IgD-negative memory B cell (primary cell): ENCODE measurements around the gene COPS2. TPM values are rescaled to one million over a fixed set of nuclear protein-coding genes. Genes with fewer than 3 reads are reported as not detected.
A peak's percentile ranks its signal among the peaks of the same experiment; 100 is the strongest.
"Not testable (repeated sequence)": the region's sequence is repeated elsewhere in the genome, so short reads cannot be mapped to it uniquely, and the experiment has no call there.

Experiments used
- H3K27ac Mint-ChIP-seq, 3 donors: one replicate each; pipeline ENCODE4 v1.8.0; 2020 to 2022; ENCODE audit warnings: mild to moderate bottlenecking in 3 of 3, mixed read lengths in 3 of 3, moderate library complexity in 1 of 3
- H3K27me3 Mint-ChIP-seq: one replicate; pipeline ENCODE4 v1.8.0; 2021; ENCODE audit warnings: mixed read lengths
- H3K36me3 Mint-ChIP-seq: one replicate; pipeline ENCODE4 v1.8.0; 2020; ENCODE audit warnings: mild to moderate bottlenecking, mixed read lengths
- H3K4me1 Mint-ChIP-seq, 3 donors: one replicate each; pipeline ENCODE4 v1.8.0; 2020 to 2022; ENCODE audit warnings: mixed read lengths in 3 of 3, mild to moderate bottlenecking in 1 of 3
- H3K4me3 Mint-ChIP-seq, 4 donors: one replicate each; pipeline ENCODE4 v1.8.0; 2020 to 2022; ENCODE audit warnings: mild to moderate bottlenecking in 4 of 4, mixed read lengths in 4 of 4, moderate library complexity in 3 of 4
- H3K9me3 Mint-ChIP-seq, 3 donors: one replicate each; pipeline ENCODE4 v1.8.0; 2020 to 2021; ENCODE audit warnings: mixed read lengths in 3 of 3, mild to moderate bottlenecking in 1 of 3
- polyA plus RNA-seq: library from polyadenylated mRNA; unstranded; fragments of 300-500 nt; fragmentation: Illumina TruSeq; gene quantifications from one replicate; pipeline ENCODE4 v1.2.3, GENCODE V29; 2021

Gene COPS2
- 27.3 TPM for polyA plus RNA-seq

- peak within 1 kb of the TSS; percentile 92 to 100 (median 99) for H3K4me3 Mint-ChIP-seq
- peaks cover 21 to 31% (median 30%) of the 10 kb centered on the region in 3 donors for H3K4me1 Mint-ChIP-seq
- H3K27ac Mint-ChIP-seq: peak within 1 kb of the TSS; percentile 71 to 99 (median 92)
- H3K27me3 Mint-ChIP-seq: no peaks in the 10 kb centered on the region
- H3K9me3 Mint-ChIP-seq: no peaks in the 10 kb centered on the region
- peaks cover 6% of the 10 kb centered on the region for H3K36me3 Mint-ChIP-seq
These were observed at the start of gene COPS2 for GRCh38 chr15:49155110-49155833. COPS2 (minus strand) TSS chr15:49155599; CDS start chr15:49155578, 21 bp downstream.

- peaks cover 8 to 17% (median 10%) of the 10 kb centered on the region in 3 donors for H3K4me1 Mint-ChIP-seq
- H3K4me3 Mint-ChIP-seq: no peak overlapping the region
- H3K27ac Mint-ChIP-seq: no peak overlapping the region
- H3K9me3 Mint-ChIP-seq: peaks cover 1 to 7% (median 5%) of the 10 kb centered on the region in 3 donors
- H3K36me3 Mint-ChIP-seq: peaks cover 20% of the 10 kb centered on the region
- H3K27me3 Mint-ChIP-seq: no peaks in the 10 kb centered on the region
These were observed 44.9 kb upstream of the COPS2 start for GRCh38 chr15:49200347-49200746.

GRCh38 chr15:49199666-49200065 lies 44.3 kb upstream of the COPS2 start:
- Mint-ChIP-seq H3K36me3 (peaks cover 15% of the 10 kb centered on the region), H3K4me1 (peaks cover 8 to 17% (median 10%) of the 10 kb centered on the region in 3 donors), H3K9me3 (peaks cover 0 to under 1% (median 0%) of the 10 kb centered on the region in 3 donors), H3K27ac (no peak overlapping the region), H3K27me3 (no peaks in the 10 kb centered on the region), H3K4me3 (no peak overlapping the region)

GRCh38 chr15:49196856-49197255 lies 41.5 kb upstream of the COPS2 start:
- Mint-ChIP-seq H3K4me3 (no peak overlapping the region), H3K36me3 (peaks cover 12% of the 10 kb centered on the region), H3K27ac (no peak overlapping the region), H3K9me3 (no peaks in the 10 kb centered on the region), H3K4me1 (peaks cover 8 to 17% (median 12%) of the 10 kb centered on the region in 3 donors), H3K27me3 (no peaks in the 10 kb centered on the region)

GRCh38 chr15:49191892-49192291 lies 36.5 kb upstream of the COPS2 start:
- Mint-ChIP-seq H3K9me3 (no peaks in the 10 kb centered on the region), H3K4me3 (no peak overlapping the region), H3K4me1 (peaks cover 10 to 30% (median 29%) of the 10 kb centered on the region in 3 donors), H3K27me3 (no peaks in the 10 kb centered on the region), H3K27ac (no peak overlapping the region), H3K36me3 (peaks cover 10% of the 10 kb centered on the region)

GRCh38 chr15:49190586-49190985 lies 35.2 kb upstream of the COPS2 start:
- H3K4me1 Mint-ChIP-seq: peaks cover 13 to 29% (median 28%) of the 10 kb centered on the region in 3 donors
- no peaks in the 10 kb centered on the region for H3K27me3 Mint-ChIP-seq
- peak overlapping the region in 1 of 3 donors; percentile 30 for H3K27ac Mint-ChIP-seq
- H3K9me3 Mint-ChIP-seq: peaks cover 0 to 2% (median 2%) of the 10 kb centered on the region in 3 donors
- H3K36me3 Mint-ChIP-seq: peaks cover 9% of the 10 kb centered on the region
- no peak overlapping the region for H3K4me3 Mint-ChIP-seq

- H3K27ac Mint-ChIP-seq: no peak overlapping the region
- H3K27me3 Mint-ChIP-seq: no peaks in the 10 kb centered on the region
- H3K9me3 Mint-ChIP-seq: peaks cover 0 to 2% (median 2%) of the 10 kb centered on the region in 3 donors
- no peak overlapping the region for H3K4me3 Mint-ChIP-seq
- peaks cover 12% of the 10 kb centered on the region for H3K36me3 Mint-ChIP-seq
- peaks cover 15 to 29% (median 28%) of the 10 kb centered on the region in 3 donors for H3K4me1 Mint-ChIP-seq
These were observed 34.2 kb upstream of the COPS2 start for GRCh38 chr15:49189631-49190030.

GRCh38 chr15:49188933-49189332 lies 33.5 kb upstream of the COPS2 start:
- H3K27me3 Mint-ChIP-seq: no peaks in the 10 kb centered on the region
- H3K4me3 Mint-ChIP-seq: no peak overlapping the region
- no peak overlapping the region for H3K27ac Mint-ChIP-seq
- H3K36me3 Mint-ChIP-seq: peaks cover 16% of the 10 kb centered on the region
- H3K4me1 Mint-ChIP-seq: peaks cover 17 to 29% (median 29%) of the 10 kb centered on the region in 3 donors
- peaks cover 0 to 4% (median 2%) of the 10 kb centered on the region in 3 donors for H3K9me3 Mint-ChIP-seq

GRCh38 chr15:49187549-49188245 lies 32.3 kb upstream of the COPS2 start:
- peaks cover 0 to 4% (median 2%) of the 10 kb centered on the region in 3 donors for H3K9me3 Mint-ChIP-seq
- H3K4me1 Mint-ChIP-seq: peaks cover 17 to 29% (median 28%) of the 10 kb centered on the region in 3 donors
- H3K36me3 Mint-ChIP-seq: peaks cover 18% of the 10 kb centered on the region
- H3K4me3 Mint-ChIP-seq: no peak overlapping the region
- H3K27ac Mint-ChIP-seq: no peak overlapping the region
- no peaks in the 10 kb centered on the region for H3K27me3 Mint-ChIP-seq

GRCh38 chr15:49185473-49185872 lies 30.1 kb upstream of the COPS2 start:
- H3K4me1 Mint-ChIP-seq: peaks cover 14 to 16% (median 15%) of the 10 kb centered on the region in 3 donors
- no peak overlapping the region for H3K27ac Mint-ChIP-seq
- H3K4me3 Mint-ChIP-seq: no peak overlapping the region

GRCh38 chr15:49183741-49184140 lies 28.3 kb upstream of the COPS2 start:
- H3K27me3 Mint-ChIP-seq, H3K9me3 Mint-ChIP-seq, H3K27ac Mint-ChIP-seq: not testable (repeated sequence)
- Mint-ChIP-seq H3K4me1 (peaks cover 8 to 10% (median 9%) of the 10 kb centered on the region in 3 donors), H3K4me3 (peak overlapping the region in 1 of 4 donors; percentile 17), H3K36me3 (peaks cover 15% of the 10 kb centered on the region)

More at GRCh38 chr15:49185473-49185872, 30.1 kb upstream of the COPS2 start:
- H3K36me3 Mint-ChIP-seq: peaks cover 18% of the 10 kb centered on the region
- H3K9me3 Mint-ChIP-seq: peaks cover 4 to 5% (median 4%) of the 10 kb centered on the region in 3 donors
- no peaks in the 10 kb centered on the region for H3K27me3 Mint-ChIP-seq

- H3K27ac Mint-ChIP-seq: no peak overlapping the region
These were observed 26.7 kb upstream of the COPS2 start for GRCh38 chr15:49182128-49182527.

GRCh38 chr15:49179433-49180190 lies 24.2 kb upstream of the COPS2 start:
- peaks cover 9 to 11% (median 10%) of the 10 kb centered on the region in 3 donors for H3K4me1 Mint-ChIP-seq
- no peak overlapping the region for H3K27ac Mint-ChIP-seq
- H3K4me3 Mint-ChIP-seq: no peak overlapping the region
- H3K9me3 Mint-ChIP-seq: peaks cover 2 to 4% (median 3%) of the 10 kb centered on the region in 3 donors
- H3K36me3 Mint-ChIP-seq: peaks cover 13% of the 10 kb centered on the region
- H3K27me3 Mint-ChIP-seq: no peaks in the 10 kb centered on the region

More at GRCh38 chr15:49182128-49182527, 26.7 kb upstream of the COPS2 start:
- Mint-ChIP-seq H3K9me3 (peaks cover 4 to 5% (median 4%) of the 10 kb centered on the region in 3 donors), H3K4me3 (no peak overlapping the region), H3K4me1 (peaks cover 7 to 9% (median 8%) of the 10 kb centered on the region in 3 donors), H3K36me3 (peaks cover 18% of the 10 kb centered on the region), H3K27me3 (no peaks in the 10 kb centered on the region)

GRCh38 chr15:49178497-49178896 lies 23.1 kb upstream of the COPS2 start:
- Mint-ChIP-seq H3K9me3 (peaks cover 0 to 4% (median 3%) of the 10 kb centered on the region in 3 donors), H3K36me3 (peaks cover 8% of the 10 kb centered on the region), H3K27me3 (no peaks in the 10 kb centered on the region), H3K4me1 (peaks cover 8 to 12% (median 9%) of the 10 kb centered on the region in 3 donors), H3K27ac (no peak overlapping the region), H3K4me3 (no peak overlapping the region)
